C4-2B (cell line): Measurements from ENCODE around the gene TREM2.
"Not testable (repeated sequence)": the region's sequence is repeated elsewhere in the genome, so short reads cannot be mapped to it uniquely, and the experiment has no call there.

ENCODE experiments used
- H3K27ac ChIP-seq: fragments of 450-650 bp; 2 replicates; pipeline ENCODE4 v1.5.1; 2017
- ZFX ChIP-seq: fragments of 450-650 bp; IDR thresholded peaks from 2 replicates; pipeline ENCODE4 v1.6.1; 2017
- TF ChIP-seq, protein P1 (sequence below): fragments of 450-650 bp; conservative IDR thresholded peaks from 2 replicates; pipeline ENCODE4 v1.5.1; 2017; ENCODE audit warnings: mild to moderate bottlenecking

The TREM2 gene

DNA sequence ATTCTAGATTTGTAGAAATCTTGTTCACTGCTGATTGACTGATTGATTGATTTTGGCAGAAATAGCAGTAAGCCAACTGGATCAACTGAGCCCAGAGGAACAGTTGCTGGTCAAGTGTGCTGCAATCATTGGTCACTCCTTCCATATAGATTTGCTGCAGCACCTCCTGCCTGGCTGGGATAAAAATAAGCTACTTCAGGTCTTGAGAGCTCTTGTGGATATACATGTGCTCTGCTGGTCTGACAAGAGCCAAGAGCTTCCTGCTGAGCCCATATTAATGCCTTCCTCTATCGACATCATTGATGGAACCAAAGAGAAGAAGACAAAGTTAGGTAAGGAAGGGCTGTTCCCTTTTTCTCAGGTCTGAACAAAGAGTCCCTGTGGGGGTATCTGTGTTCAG lies 40.0 kb downstream of the TREM2 start:
- no peak overlapping the region for H3K27ac ChIP-seq
- TF ChIP-seq, protein P1, sequence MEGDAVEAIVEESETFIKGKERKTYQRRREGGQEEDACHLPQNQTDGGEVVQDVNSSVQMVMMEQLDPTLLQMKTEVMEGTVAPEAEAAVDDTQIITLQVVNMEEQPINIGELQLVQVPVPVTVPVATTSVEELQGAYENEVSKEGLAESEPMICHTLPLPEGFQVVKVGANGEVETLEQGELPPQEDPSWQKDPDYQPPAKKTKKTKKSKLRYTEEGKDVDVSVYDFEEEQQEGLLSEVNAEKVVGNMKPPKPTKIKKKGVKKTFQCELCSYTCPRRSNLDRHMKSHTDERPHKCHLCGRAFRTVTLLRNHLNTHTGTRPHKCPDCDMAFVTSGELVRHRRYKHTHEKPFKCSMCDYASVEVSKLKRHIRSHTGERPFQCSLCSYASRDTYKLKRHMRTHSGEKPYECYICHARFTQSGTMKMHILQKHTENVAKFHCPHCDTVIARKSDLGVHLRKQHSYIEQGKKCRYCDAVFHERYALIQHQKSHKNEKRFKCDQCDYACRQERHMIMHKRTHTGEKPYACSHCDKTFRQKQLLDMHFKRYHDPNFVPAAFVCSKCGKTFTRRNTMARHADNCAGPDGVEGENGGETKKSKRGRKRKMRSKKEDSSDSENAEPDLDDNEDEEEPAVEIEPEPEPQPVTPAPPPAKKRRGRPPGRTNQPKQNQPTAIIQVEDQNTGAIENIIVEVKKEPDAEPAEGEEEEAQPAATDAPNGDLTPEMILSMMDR, result no peak
- no peak for TF ChIP-seq ZFX

DNA sequence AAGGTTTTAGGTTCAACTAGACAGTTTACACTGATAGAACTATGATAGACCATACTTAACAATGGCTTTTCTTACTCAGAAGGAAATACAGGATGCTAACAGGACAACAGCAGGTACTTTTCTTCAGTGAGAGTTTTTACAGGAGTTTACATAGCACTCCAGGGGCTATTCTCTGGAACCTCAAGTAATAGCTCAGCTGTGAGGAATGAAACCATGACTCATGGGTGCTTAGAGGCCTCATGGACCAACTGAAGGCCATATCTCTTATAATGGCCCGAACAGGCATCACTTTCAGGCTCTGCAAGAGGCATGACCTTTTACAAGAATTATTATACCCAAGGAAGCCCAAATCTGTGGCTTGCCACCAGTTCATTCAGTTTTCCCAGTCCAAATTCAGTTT lies 40.5 kb downstream of the TREM2 start:
- TF ChIP-seq ZFX, result no peak
- TF ChIP-seq, protein P1, result no peak
- no peak overlapping the region for H3K27ac ChIP-seq

DNA sequence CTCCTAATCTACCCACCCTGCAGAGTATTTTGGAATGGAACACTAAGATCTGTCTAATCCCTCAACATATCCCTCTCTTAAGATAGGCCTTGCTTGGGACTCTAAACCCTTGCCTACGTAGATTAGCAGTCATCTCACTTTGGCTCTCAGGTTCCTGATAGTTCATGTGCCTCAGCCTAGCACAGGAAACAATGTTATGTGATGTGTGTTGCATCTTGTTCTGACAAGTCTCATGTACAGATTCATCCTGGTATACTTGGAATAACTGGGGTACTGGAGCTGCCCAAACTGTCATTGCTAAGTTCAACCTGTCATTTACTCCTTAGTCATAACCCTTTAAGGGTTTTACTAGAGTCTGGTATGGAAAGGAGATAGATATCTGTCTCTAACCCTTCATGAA lies 42.9 kb downstream of the TREM2 start:
- no peak overlapping the region for H3K27ac ChIP-seq
- TF ChIP-seq, protein P1, result no peak
- no peak for TF ChIP-seq ZFX

DNA sequence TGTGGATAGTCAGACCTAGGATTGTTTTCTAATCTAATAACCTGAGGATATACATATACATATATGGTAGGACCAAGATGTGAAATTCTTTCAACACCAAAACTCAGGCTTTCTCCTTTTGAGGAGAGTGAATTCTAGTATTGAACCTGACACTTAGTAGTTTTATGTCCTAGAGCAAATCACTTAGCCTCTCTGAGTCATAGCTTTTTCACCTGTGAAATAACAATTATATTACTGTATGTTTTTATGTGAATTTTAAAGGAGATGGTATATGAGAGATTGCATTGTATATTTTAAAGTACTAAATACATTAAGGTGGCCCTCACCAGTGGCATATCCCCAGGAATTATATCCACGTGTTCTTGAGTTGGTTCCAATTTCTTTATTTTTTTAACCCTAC lies 43.4 kb downstream of the TREM2 start:
- H3K27ac ChIP-seq, result no peak overlapping the region
- TF ChIP-seq ZFX, result no peak
- TF ChIP-seq, protein P1, result no peak

DNA sequence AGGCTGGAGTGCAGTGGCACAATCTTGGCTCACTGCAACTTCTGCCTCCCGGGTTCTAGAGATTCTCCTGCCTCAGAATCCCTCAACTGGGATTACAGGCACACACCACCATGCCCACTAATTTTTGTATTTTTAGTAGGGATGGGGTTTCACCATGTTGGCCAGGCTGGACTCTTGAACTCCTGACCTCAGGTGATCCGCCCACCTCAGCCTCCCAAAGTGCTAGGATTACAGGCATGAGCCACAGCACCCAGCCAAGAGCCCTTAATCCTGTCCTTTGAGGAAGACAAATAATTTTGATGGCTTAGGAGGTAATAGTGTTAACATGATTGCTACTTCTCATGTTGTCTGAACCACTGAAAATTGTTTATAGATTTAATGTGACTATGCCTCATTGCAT lies 47.9 kb downstream of the TREM2 start:
- H3K27ac ChIP-seq, result not testable (repeated sequence)

DNA sequence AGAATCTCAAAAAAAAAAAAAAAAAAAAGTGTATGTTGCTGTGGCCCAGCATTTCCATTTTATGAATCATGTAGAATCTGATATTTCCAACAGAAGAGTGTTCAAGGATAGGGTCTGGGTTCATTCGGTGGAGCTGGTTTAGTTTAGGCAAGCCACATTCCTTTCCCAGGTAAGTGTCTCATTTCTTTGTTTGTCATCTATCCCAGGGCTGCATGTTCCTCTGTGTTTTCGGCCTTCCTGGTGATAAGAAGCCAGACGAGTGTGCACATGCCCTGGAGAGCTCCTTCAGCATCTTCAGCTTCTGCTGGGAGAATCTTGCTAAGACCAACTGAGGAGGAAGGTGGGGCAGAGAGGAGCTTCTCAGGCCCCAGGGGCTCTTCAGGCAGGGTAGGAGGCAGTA lies 51.9 kb downstream of the TREM2 start:
- no peak for TF ChIP-seq ZFX
- TF ChIP-seq, protein P1, result no peak
- H3K27ac ChIP-seq, result no peak overlapping the region
